ENCODE data around the gene MED12.

The MED12 gene

DNA sequence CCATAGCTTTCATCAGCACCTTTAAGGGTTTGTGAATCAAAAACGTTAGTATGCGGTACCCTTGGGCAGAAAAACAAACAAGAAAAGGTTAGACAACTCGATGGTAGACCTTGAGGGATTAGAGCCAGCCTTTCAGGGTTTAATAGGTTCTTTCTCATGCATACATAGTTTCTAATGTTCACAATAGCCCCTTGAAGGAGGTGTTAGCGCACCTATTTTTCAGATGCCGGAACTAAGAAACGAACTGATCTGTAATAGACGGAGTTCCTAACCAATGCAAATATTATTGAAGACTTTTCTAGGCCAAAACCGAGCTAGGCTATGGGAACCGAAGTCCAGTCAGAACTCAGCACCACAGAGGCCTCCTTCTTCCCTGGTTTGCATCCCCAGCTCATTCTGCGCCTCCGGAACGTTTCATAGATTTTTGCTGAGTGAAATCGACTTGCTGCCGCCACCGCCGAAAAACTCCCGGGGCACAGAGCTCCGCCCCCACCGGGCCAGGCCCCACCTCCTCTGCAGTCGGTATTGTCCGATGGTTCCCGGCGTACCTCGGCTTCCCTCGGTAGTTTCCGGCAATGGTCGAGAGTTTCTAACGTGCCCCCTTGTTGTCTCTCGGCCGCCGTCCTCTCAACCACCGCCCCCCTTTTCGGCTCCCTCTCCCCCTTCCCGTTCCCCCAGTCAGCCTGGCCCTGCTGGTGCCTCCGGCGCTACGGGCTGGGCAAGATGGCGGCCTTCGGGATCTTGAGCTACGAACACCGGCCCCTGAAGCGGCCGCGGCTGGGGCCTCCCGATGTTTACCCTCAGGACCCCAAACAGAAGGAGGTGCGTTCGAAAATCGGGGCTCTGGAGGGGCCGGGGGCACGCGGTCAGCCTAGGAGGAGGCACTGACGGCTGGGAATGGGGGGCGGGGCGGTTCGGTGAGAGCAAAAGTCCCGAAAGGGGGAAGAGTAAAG lies at the start of gene MED12:
Gene MED12, plus strand, starts transcription at position 565 of the 953 bp plus-strand sequence. Its CDS starts 159 bp downstream, at position 724.
- FAIRE-seq = no peak

DNA sequence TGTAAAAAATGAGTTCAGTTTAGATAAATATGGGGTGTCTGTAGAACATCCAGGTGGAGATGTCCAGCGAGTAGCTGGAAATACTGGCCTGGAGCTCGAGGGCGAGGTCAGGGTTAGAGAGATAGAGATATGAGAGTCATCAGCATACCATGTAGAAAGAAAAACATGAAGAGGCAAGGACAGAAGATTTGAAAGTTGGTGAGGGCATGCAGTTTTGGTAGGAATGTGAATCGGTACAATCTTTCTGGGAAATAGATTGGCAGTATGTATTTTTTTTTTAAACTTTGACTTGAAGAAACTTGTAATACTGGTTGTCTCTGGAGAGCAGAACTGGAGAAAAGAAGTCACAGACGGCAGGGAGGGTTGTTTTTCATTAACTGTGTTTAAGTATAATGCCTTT lies 47.9 kb upstream of the MED12 start:
- no peak for FAIRE-seq

DNA sequence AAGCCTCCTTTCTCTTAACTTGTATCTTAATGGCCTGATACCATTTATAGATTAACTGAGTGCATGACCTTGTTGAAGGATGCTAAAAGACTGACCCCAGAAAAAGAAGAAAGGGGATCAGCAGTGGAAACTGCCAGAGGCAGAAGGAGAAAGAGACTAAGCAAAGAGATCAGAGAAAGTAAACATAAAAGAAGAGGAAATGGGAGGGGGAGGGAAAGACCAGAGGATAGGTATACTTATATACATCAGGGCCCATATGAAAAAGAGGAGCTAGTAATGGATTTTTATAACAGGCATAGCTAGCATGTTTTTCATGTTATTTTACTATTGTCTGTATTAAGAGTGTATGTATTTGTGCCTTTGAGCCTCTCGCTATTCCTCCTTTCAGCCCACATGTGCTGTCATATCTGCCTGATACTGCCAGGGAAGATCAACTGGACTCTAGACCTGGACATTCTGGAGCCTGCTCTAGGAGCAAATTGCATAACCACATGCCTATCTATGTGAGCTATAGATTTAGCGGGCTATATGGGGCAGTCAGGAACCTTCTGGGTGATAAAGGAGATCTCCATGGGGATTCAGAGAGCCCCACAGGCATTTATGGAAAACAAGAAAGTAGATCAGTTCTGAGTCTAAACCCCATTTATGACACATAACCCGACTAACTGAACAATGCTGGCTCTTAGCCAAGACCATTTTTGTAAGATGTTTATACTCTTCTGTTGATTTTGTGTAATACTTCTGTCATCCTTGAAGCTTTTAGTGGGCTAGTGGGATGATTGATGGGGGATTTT lies 36.9 kb upstream of the MED12 start:
- no peak for FAIRE-seq

DNA sequence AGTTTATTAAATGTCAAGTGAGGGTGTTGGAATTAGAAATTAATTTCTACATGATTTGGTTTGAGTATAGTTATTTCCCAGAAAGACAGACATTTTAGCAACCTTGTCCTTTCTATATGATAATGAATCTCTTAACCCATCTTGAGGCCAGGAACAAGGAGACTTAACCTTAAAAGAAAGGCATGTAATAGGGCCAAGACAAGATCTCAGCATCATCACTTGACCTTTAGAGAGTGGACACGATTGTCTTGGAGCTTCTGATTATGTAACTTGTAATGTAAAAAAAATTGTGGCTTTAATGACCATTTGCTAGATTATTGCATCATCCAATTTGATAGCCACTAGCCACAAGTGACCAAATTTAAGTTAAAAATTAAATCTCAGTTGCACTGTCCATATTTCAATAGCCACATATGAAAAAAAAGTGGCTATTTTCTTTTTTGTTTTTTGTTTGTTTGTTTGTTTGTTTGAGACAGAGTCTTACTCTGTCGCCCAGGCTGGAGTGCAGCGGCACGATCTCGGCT lies 36.2 kb upstream of the MED12 start:
- no peak for FAIRE-seq

DNA sequence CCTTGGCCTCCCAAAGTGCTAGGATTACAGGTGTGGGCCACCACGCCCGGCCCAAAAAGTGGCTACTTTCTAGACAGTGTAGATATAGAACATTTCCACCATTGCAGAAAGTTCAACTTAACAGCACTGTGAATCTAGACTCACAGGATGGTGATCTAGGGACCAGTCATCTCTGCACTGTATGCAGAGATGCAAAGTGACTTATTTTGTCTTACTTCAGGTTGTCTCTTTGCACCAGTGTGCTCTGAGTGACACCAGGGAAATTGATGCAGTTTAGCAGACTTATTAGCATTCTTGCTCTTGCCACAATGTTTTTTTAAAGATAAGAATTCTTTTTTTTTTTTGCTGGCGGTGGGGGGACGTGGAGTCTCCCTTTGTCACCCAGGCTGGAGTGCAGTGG lies 35.6 kb upstream of the MED12 start:
- FAIRE-seq = no peak

DNA sequence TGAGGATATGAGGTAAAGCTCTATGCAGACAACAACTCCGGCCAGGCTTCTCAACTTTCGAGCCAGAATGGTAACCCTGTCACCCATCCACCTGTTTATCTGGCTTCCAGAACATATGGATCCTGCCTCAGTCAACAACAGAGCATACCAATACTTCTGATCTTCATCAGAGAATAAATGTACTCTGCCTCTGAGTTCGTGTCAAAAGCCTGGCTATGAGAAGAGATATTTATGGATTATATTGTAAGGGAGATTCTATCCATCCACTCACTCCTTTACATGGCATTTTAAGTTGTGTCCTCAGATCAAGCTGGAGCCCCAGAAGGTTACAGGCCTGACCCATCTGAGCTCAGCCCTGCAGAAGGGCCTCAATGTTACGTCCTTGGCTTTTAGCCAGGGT lies 32.5 kb upstream of the MED12 start:
- no peak for FAIRE-seq

DNA sequence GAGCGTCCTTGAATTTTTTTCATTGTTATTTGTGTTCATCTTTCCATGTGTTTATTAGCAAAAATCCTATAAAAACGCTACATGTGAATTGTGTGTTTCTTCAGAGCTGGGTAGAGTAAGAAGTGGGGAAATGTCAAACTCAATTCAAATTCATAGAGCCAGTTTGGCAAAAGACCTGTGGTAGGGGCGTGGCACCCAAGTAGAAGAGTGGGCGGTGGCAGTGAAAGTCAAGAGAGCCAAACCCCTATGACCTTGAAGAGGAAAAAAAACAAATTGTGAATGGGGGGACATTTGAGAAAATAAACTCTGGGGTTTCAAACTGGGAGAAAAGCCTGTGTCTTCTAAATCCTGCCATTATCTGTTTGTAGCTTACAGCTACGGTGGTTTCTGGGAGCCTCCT lies 27.1 kb upstream of the MED12 start:
- FAIRE-seq = no peak

DNA sequence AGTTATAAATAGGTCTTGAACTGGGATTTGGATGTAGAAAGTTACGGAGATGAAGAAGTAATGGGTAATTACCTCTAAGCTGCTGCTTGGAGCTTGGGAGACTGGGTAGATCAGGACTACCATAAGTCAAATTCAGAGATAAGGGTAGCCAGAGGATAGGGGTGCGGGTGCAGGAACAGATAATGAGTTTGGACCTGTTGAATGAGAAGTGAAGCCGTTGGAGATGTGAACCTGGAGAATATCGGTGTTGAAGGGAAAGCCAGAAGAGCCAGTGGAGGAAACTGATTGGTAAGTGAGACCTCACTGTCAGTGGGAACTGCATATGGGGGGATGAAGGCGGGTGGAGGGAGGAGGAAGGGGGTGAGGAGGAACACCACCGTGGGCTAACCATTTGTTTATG lies 23.4 kb upstream of the MED12 start:
- no peak for FAIRE-seq

DNA sequence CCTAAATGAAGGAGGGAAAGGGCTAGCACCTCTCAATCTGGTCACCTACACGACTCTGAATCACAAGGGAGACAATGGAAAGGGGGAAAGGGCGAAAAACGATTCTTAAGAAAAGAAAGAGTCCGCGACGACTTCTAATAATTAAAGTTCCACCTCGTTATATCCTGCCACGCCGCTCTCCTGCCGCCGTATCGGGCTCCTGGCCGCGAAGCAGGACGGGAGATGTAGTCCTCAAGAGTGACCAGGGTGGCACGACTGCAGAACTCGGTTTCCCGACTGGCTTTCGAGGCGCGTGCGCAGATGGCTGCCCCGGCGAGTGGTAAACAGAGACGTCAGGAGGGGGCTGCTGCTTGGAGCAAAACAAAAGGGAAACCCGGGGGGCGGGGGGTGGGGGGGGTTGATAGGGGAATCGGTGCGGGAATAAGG lies 22.8 kb upstream of the MED12 start, which contains the start of gene FOXO4:
Gene FOXO4, plus strand, starts transcription at position 297 of the 426 bp plus-strand sequence. CDS start 678 bp downstream, outside the sequence.
- no peak for FAIRE-seq

DNA sequence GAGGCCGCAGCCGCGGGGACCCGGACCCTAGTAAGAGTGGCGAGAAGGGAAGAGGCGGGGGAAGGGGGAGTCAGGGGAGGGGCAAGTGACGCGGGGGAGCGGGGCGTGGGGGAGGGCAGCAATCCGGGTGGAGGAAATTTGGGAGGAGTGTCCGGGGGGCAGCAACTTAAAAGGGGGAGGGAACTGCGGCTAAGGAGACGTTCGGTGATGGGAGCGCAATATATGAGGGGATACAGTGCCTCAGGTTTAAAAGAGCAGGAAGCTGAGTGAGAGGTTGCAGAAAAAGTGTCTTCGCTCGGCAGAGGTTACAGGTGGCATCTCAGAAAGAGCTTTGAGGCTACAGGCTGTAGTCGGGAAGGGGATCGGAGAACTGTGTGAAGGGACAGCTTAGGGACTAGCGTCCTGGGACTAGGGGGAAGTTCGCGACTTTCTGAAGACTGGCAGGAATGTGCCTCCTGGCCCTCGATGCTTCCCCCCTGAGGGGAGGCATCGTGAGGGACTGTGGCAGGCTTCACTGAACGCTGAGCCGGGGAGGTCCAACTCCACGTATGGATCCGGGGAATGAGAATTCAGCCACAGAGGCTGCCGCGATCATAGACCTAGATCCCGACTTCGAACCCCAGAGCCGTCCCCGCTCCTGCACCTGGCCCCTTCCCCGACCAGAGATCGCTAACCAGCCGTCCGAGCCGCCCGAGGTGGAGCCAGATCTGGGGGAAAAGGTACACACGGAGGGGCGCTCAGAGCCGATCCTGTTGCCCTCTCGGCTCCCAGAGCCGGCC lies 22.2 kb upstream of the MED12 start:
- FAIRE-seq = no peak

DNA sequence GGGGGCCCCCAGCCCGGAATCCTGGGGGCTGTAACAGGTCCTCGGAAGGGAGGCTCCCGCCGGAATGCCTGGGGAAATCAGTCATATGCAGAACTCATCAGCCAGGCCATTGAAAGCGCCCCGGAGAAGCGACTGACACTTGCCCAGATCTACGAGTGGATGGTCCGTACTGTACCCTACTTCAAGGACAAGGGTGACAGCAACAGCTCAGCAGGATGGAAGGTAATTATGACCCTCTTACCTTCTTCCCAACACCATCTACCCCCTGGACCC lies 21.7 kb upstream of the MED12 start:
- no peak for FAIRE-seq

DNA sequence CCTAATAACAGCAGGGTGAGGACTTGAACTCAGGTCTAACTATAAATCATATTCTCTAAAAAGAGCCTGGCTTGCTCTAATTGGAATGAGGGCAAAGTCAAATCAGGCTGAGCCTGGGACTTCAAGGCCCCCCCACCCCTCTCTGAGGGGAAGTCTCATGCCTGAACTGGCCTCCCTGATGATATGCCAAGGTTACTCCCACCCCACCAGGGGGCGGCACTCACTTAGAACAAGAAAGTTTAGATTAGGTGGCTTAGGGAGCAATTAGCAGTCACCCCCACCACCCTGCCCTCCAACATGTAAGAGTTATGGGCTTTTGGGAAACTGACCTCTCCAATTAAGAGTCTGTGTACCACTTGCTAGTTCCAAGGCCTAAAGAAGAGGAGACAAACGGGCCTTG lies 20.1 kb upstream of the MED12 start:
- FAIRE-seq = no peak

DNA sequence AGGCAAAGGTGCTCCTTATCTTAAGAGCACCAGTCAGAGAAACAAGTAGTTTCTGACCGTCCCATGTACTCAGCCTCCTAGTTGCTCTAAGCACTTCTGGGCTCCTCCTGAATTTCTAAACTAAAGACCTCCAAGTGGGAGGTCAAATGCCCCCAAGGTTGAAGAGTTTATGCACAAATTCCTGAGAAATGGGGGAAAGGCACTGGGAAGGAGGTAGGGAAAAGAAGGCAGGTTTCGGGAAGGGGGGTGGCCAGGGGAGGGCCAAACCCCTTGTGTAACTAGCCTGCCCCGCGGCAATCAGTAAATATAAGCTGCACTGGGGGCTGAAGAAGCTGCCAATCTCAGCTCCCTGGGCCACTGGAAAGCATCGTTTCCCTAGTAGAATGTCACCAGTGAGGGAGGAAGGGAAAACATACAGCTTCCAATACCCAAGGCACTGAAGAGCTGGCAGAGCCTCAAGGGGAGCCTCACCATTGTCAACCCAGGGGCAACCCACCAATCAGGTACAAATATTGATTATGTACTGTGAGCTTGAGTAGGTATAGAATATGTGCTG lies 19.4 kb upstream of the MED12 start:
- FAIRE-seq = no peak

DNA sequence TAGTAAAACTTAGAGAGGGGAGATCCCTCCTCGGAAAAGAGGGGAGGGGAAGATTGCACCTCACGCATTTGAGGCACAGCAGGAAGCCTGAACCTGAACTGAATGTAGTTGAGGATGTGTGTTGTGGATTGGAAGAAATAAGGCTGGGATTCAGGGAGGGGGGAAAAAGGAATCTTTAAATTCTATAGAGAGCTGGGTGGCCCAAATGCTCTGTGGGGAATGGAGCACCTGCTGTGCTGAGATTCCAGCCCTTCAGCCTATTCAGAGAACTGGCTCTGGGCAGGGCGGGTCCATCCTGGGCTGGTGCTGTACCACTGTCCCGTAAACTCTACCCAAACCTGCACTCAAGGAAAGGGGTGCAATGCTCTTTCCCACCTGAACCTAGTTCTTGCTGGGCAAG lies 18.7 kb upstream of the MED12 start:
- FAIRE-seq = no peak

DNA sequence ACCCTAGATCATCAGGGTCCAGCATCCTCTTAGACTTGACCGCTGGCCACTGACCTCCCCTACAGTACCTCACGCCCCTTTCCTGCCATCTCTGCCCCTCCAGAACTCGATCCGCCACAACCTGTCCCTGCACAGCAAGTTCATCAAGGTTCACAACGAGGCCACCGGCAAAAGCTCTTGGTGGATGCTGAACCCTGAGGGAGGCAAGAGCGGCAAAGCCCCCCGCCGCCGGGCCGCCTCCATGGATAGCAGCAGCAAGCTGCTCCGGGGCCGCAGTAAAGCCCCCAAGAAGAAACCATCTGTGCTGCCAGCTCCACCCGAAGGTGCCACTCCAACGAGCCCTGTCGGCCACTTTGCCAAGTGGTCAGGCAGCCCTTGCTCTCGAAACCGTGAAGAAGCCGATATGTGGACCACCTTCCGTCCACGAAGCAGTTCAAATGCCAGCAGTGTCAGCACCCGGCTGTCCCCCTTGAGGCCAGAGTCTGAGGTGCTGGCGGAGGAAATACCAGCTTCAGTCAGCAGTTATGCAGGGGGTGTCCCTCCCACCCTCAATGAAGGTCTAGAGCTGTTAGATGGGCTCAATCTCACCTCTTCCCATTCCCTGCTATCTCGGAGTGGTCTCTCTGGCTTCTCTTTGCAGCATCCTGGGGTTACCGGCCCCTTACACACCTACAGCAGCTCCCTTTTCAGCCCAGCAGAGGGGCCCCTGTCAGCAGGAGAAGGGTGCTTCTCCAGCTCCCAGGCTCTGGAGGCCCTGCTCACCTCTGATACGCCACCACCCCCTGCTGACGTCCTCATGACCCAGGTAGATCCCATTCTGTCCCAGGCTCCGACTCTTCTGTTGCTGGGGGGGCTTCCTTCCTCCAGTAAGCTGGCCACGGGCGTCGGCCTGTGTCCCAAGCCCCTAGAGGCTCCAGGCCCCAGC lies 17.6 kb upstream of the MED12 start:
- no peak for FAIRE-seq

DNA sequence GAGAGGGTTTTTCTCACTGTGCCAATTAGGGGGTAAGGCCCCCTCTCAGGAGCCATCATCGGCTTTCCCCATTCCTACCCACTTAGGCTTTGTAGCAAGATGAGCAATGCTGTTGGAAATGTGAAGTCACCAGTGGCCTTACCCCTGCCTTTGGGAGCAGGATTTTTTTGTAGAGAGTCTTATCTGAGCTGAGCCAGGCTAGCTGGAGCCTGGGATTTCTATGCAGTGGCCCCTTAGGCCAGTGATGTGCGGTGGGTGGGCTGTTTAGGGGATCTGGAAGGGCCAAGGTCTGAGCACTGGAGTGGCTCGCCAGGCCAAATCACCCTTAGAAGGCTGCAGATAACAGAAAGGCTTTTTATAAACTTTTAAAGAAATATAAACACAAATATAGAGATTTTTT lies 16.1 kb upstream of the MED12 start:
- no peak for FAIRE-seq

DNA sequence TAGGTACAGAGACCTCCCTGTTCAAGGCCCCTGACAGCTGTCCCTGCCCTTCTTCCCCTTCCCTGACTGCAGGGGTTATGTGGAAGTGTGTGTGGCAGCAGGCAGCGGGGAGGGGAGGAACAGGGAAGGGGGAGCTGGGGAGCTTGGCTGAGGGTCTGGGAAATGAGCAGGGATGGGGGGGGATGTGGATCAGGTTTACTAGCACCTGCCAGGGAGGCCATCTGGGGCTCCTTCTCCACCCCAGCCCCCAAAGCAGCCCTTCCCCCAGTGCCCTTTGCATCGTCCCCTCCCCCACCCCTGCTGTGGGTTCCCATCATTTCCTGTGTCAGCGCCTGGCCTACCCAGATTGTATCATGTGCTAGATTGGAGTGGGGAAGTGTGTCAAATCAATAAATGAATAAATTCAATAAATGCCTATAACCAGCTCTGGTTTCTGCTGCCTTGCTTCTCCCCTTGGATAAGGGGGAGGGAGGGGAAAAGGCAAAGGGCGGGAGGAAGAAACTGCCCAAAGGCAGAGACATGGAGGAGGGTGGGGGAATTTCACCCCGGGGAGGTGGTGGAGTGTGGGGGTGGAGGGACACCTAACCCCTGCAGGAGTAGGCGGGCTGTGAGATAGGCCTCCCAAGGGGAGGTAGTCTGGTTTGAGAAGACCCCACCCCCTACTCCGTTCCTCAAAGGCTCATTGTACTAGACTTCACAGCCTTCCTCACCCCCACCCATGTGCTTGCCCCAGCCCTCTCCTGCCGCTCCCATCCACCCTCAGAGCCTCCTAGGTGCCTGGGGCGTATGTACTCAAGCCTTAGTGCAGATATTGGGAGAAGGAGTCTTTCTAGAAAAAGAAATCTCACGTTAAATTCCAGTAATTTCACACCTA lies 15.0 kb upstream of the MED12 start:
- FAIRE-seq = no peak

DNA sequence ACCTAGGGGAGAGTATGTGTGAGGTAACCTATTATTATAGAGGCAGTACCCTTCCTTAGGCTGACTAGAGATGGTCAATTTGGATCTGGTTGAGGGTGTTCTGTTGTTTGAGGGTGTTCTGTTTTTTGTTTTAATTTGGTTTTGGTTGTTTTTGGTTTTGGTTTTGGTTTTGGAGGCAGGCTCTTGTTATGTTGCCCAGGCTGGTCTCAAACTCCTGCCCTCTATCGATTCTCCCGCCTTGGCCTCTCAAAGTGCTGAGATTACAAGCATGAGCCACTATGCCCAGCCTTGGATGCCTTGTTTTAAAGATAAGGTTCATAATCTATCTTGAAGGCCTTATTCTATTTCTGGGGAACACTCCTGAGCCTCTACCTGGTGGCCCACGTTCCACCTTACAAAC lies 12.8 kb upstream of the MED12 start:
- no peak for FAIRE-seq

DNA sequence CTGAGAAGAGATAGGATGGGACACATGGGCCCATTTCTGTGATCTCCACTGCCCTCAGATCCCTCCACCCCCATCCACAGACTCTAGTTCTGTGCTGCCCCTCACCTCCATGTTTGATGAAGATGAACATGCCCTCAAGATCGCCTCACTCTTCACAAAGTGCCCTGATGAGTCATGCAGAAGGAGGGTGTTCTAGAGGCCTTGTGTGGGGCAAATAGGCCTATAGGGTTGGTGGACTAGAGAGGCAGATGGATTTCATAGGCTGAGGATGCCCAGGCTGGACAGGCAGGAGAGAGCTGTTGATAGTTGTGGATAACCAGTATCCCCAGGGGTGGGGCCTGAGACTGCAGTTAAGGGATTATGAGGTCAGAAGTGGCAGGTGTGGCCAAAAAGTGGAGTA lies 12.0 kb upstream of the MED12 start, which contains the start of gene CXorf65:
Gene CXorf65, minus strand, starts transcription at position 314 of the 400 bp plus-strand sequence. Its CDS starts 184 bp downstream, at position 130.
- no peak for FAIRE-seq

DNA sequence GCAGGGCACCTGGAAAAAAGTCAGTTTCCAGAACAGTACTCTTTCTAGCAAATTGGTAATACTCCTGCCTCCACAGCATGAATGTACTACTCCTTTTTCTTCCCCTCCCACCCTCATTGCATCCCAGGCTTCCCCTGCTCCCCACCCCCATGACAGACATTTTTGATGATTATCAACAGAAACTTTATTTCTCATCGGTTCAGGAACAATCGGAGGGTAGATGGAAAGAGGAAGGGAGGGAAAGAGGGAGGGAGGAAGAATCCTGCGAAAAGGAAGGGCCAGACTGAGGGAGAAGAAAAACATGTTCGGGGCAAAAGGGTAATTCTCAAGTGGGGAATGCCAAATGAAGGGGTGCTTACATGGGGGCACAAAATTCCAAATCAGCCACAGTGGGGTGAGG lies 11.2 kb upstream of the MED12 start:
- FAIRE-seq = no peak

All from endometrium (tissue), 2 donors.